Measurements from ENCODE around the gene HES1. TPM values are rescaled to one million over a fixed set of nuclear protein-coding genes. Genes with fewer than 3 reads are reported as not detected.

The HES1 gene
- polyA plus RNA-seq, 1 donor from 2014 or later, result 0.25 TPM

DNA sequence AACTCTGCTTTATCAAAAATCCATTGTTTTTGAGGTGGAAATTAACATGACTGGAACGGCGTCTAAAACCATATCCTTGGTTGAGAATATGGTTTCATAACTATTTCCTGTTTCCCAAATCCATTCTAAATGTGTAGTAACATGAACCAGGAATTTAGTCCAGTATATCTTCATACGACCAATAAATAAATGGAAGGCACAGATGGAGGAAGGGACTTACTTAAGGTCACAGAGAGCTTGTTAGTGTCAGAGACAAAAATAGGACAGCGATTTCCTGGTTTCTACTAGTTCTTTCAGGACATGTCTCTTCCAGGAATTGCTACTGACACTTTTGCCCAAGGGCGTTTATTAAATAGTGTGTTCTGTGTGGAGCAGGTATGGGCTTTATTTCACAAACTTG, 41.2 kb downstream of the HES1 start:
- Histone ChIP-seq H3K79me2 (replicated peaks; ENCODE audit: insufficient read depth, low read length) (no peaks in the 10 kb centered on the region), H3K4me2 (ENCODE audit: low read length) (no peak overlapping the region), H3K9ac (ENCODE audit: low read length) (no peak overlapping the region), H3F3A (ENCODE audit: insufficient read depth, low read length, poor library complexity, severe bottlenecking) (no peaks in the 10 kb centered on the region), H4K20me1 (ENCODE audit: insufficient read depth) (no peaks in the 10 kb centered on the region), H3K36me3 (ENCODE audit: insufficient read depth, low read length) (no peaks in the 10 kb centered on the region), H3K4me3 (ENCODE audit: low read length) (no peak overlapping the region), H3K9me3 (ENCODE audit: low read length) (no peaks in the 10 kb centered on the region), H3K27ac (ENCODE audit: low read length) (no peak overlapping the region), H2AFZ (ENCODE audit: low read depth, low read length) (no peak overlapping the region), H3K27me3 (ENCODE audit: insufficient read depth, low read depth, low read length) (no peaks in the 10 kb centered on the region), H3K9me2 (ENCODE audit: insufficient read depth, low read length) (no peaks in the 10 kb centered on the region)
- TF ChIP-seq POLR2AphosphoS5 (IDR thresholded peaks at IDR 0.05) (no peak), EP300 (conservative IDR thresholded peaks at IDR 0.05; ENCODE audit: poor library complexity, severe bottlenecking) (no peak), TAF1 (IDR thresholded peaks at IDR 0.05; ENCODE audit: low read depth) (no peak), MXI1 (conservative IDR thresholded peaks at IDR 0.05; ENCODE audit: poor library complexity, severe bottlenecking) (no peak), EZH2 (IDR thresholded peaks at IDR 0.05; ENCODE audit: borderline replicate concordance, insufficient read depth, low read length, poor library complexity, severe bottlenecking) (no peak), SMC3 (conservative IDR thresholded peaks at IDR 0.05; ENCODE audit: poor library complexity) (no peak), RAD21 (conservative IDR thresholded peaks at IDR 0.05) (no peak)
- TF ChIP-seq, protein P1, sequence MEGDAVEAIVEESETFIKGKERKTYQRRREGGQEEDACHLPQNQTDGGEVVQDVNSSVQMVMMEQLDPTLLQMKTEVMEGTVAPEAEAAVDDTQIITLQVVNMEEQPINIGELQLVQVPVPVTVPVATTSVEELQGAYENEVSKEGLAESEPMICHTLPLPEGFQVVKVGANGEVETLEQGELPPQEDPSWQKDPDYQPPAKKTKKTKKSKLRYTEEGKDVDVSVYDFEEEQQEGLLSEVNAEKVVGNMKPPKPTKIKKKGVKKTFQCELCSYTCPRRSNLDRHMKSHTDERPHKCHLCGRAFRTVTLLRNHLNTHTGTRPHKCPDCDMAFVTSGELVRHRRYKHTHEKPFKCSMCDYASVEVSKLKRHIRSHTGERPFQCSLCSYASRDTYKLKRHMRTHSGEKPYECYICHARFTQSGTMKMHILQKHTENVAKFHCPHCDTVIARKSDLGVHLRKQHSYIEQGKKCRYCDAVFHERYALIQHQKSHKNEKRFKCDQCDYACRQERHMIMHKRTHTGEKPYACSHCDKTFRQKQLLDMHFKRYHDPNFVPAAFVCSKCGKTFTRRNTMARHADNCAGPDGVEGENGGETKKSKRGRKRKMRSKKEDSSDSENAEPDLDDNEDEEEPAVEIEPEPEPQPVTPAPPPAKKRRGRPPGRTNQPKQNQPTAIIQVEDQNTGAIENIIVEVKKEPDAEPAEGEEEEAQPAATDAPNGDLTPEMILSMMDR (IDR thresholded peaks at IDR 0.05; ENCODE audit: poor library complexity, severe bottlenecking), result no peak
- TF ChIP-seq, protein P2, sequence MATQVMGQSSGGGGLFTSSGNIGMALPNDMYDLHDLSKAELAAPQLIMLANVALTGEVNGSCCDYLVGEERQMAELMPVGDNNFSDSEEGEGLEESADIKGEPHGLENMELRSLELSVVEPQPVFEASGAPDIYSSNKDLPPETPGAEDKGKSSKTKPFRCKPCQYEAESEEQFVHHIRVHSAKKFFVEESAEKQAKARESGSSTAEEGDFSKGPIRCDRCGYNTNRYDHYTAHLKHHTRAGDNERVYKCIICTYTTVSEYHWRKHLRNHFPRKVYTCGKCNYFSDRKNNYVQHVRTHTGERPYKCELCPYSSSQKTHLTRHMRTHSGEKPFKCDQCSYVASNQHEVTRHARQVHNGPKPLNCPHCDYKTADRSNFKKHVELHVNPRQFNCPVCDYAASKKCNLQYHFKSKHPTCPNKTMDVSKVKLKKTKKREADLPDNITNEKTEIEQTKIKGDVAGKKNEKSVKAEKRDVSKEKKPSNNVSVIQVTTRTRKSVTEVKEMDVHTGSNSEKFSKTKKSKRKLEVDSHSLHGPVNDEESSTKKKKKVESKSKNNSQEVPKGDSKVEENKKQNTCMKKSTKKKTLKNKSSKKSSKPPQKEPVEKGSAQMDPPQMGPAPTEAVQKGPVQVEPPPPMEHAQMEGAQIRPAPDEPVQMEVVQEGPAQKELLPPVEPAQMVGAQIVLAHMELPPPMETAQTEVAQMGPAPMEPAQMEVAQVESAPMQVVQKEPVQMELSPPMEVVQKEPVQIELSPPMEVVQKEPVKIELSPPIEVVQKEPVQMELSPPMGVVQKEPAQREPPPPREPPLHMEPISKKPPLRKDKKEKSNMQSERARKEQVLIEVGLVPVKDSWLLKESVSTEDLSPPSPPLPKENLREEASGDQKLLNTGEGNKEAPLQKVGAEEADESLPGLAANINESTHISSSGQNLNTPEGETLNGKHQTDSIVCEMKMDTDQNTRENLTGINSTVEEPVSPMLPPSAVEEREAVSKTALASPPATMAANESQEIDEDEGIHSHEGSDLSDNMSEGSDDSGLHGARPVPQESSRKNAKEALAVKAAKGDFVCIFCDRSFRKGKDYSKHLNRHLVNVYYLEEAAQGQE (IDR thresholded peaks at IDR 0.05; ENCODE audit: borderline replicate concordance), result no peak

DNA sequence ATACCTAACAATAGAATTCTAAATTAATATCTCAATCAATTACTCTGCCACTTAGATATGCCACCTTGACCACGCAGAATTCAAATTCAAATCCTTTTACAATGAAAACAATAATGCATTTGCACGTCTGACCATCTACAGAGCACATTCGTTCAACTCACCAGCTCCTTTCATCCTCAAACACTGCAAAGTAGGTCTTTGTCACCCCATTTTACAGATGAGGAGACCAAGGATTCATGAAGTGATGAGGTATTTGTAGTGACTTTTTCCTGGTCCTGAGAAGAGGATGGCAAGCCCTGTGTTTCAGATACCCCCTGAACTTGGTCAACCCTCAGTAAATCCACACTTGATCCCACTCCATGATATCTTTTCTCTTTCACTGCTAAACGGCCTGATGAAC, 42.2 kb downstream of the HES1 start:
- H3F3A ChIP-seq (ENCODE audit: insufficient read depth, low read length, poor library complexity, severe bottlenecking), result no peaks in the 10 kb centered on the region
- H3K4me2 ChIP-seq (ENCODE audit: low read length), result no peak overlapping the region
- H3K9ac ChIP-seq (ENCODE audit: low read length), result no peak overlapping the region
- H3K27me3 ChIP-seq (ENCODE audit: insufficient read depth, low read depth, low read length), result no peaks in the 10 kb centered on the region
- H3K27ac ChIP-seq (ENCODE audit: low read length), result no peak overlapping the region
- TF ChIP-seq, protein P2 (IDR thresholded peaks at IDR 0.05; ENCODE audit: borderline replicate concordance), result no peak
- no peak for TF ChIP-seq MXI1 (conservative IDR thresholded peaks at IDR 0.05; ENCODE audit: poor library complexity, severe bottlenecking)
- no peak for TF ChIP-seq POLR2AphosphoS5 (IDR thresholded peaks at IDR 0.05)
- no peak for TF ChIP-seq EP300 (conservative IDR thresholded peaks at IDR 0.05; ENCODE audit: poor library complexity, severe bottlenecking)
- TF ChIP-seq TAF1 (IDR thresholded peaks at IDR 0.05; ENCODE audit: low read depth), result no peak
- no peak for TF ChIP-seq RAD21 (conservative IDR thresholded peaks at IDR 0.05)
- no peak for TF ChIP-seq EZH2 (IDR thresholded peaks at IDR 0.05; ENCODE audit: borderline replicate concordance, insufficient read depth, low read length, poor library complexity, severe bottlenecking)
- TF ChIP-seq, protein P1 (IDR thresholded peaks at IDR 0.05; ENCODE audit: poor library complexity, severe bottlenecking), result no peak
- no peak for TF ChIP-seq SMC3 (conservative IDR thresholded peaks at IDR 0.05; ENCODE audit: poor library complexity)
- no peaks in the 10 kb centered on the region for H3K9me2 ChIP-seq (ENCODE audit: insufficient read depth, low read length)
- H4K20me1 ChIP-seq (ENCODE audit: insufficient read depth), result no peaks in the 10 kb centered on the region
- H3K4me3 ChIP-seq (ENCODE audit: low read length), result no peak overlapping the region
- no peak overlapping the region for H2AFZ ChIP-seq (ENCODE audit: low read depth, low read length)
- H3K79me2 ChIP-seq (replicated peaks; ENCODE audit: insufficient read depth, low read length), result no peaks in the 10 kb centered on the region
- H3K9me3 ChIP-seq (ENCODE audit: low read length), result no peaks in the 10 kb centered on the region
- H3K36me3 ChIP-seq (ENCODE audit: insufficient read depth, low read length), result no peaks in the 10 kb centered on the region

Measured in neural cell (in vitro differentiated cells).